Activated CD4-positive, alpha-beta T cell treated with anti-CD3 and anti-CD28 coated beads, Interleukin-10, Interleukin-2, amounts not matched to agents 100 ng/mL and 50 ng/mL, durations not matched to agents 16 hours and 8 hours (primary cell): Measurements from ENCODE around the gene NANOGP8.
A peak's percentile ranks its signal among the peaks of the same experiment; 100 is the strongest.

Experiments used
- DNase-seq: peaks from one replicate; pipeline ENCODE4 v3.0.0-alpha.2; 2020

The NANOGP8 gene

DNA sequence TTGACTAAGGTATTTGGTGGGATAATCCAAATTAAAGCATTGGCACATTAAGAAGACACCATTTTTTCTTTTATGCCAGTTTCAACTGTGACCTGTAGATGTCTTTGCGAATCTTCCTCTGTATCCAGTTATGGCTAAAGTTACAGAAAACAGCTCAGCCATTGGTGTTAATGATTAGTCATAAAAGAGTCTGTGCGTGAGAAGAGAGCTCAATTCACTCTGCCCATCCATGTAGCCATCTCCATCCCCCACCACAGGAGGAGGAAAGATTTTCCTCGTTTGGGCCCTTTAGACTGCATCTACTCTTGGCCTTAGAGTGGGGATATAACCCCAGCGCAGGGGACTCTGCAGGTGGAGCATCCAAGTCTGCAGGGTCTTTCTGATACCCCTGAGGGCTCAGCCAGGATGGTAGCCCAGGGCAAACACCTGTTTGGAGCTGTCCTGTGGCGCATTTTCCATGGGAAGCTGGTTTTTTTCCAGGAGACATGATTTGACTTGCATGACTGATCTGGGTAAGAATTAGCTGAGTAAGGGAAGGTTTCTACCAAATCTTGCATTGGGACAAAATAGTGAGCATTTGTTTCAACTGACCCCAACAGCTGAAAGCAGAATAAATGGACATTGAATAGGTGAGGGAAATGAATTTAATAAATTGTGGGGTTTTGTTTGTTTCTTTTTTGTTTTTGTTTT, 29.5 kb downstream of the NANOGP8 start:
- DNase-seq = no peak

DNA sequence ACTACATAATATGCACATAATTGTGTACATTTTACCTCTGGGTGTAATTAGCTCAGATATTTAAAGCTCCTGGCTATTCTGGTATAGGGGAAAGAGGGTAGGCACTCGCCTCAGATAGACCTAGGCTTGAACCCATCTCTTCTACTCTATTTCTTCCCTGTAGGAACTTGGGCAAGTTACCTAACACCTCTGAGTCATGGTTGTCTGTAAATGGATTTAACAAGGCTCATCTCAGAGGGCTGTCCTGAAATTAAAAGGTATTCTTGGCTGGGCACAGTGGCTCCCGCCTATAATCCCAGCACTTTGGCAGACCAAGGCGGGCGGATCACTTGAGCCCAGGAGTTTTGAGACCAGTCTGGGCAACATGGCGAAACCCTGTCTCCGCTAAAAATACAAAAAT, 30.7 kb downstream of the NANOGP8 start:
- no peak for DNase-seq

- DNase-seq = no peak
These were observed 37.1 kb downstream of the NANOGP8 start for GRCh38 chr15:35047996-35048395.

DNA sequence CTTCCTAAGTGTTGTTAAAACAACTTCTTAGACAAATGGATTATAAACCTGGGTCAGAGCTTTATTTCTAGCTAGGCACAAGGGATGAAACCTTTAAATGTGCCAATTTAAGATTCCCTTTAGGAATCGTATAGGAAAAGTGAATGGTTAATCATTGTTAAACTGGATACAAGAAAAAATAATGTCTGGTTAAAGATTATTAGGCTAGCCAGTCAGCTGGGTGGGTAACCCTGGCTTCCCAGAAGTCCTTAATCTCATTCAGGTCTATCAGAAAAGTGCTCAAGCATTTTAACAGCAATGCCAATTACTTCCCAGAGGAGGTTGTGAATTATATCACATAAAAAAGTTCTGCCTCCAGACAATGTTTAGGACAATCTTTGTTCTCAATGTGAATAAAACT, 37.6 kb downstream of the NANOGP8 start:
- no peak for DNase-seq

DNA sequence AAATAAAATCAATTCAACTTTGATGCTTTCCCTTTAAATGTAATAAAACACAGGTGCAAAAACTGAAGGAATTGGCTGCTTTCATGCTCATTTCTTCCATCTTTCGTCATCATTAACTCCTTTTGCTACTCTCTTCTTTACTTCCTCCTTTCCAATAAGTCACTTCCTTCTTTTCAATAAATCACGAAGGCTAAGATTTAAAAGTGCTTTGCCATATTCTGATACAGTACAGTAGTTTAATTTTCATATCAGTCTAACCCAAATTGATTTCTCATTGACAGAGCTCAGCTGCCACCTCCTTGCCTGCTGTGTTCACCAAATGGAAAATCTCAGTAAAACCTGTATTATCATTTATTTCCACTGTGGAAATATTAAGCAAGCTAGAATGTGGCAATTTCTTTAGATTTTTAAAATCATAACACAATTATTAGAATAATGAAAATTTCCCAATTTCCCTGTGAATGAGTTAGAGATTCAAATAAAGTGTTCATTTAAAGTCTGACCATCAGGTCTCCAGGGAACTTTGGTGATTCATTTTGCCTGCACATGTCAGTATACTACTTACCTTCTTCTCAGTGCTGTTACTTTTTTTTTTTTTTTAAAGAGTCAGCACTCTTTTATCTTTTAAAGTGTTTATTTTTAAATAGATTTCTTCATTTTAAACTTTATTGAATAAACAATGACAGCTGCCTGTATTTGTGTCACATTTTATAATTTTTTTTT, 41.6 kb downstream of the NANOGP8 start:
- no peak for DNase-seq

- peak; percentile 21 for DNase-seq
These were observed 44.5 kb downstream of the NANOGP8 start for GRCh38 chr15:35040339-35041255.

GRCh38 chr15:35038626-35039451, 46.3 kb downstream of the NANOGP8 start:
- DNase-seq = no peak
